Nephron progenitor cell (in vitro differentiated cells): ENCODE data around the gene PTPN4.

Source experiments
- DNase-seq: peaks from one replicate; pipeline ENCODE4 v3.0.0; 2021
- H3K27ac Mint-ChIP-seq: 2 replicates; pipeline ENCODE4 v1.8.0; 2021; ENCODE audit warnings: mild to moderate bottlenecking, moderate library complexity, mixed read lengths
- H3K27me3 Mint-ChIP-seq: 2 replicates; pipeline ENCODE4 v1.8.0; 2021; ENCODE audit warnings: mild to moderate bottlenecking, low read depth, mixed read lengths; ENCODE audit not compliant: poor library complexity
- H3K36me3 Mint-ChIP-seq: 2 replicates; pipeline ENCODE4 v1.8.0; 2021; ENCODE audit warnings: low read depth, mixed read lengths
- H3K4me1 Mint-ChIP-seq: 2 replicates; pipeline ENCODE4 v1.8.0; 2021; ENCODE audit warnings: mixed read lengths
- H3K4me3 Mint-ChIP-seq: 2 replicates; pipeline ENCODE4 v1.8.0; 2021; ENCODE audit warnings: mild to moderate bottlenecking, moderate library complexity, mixed read lengths
- H3K9me3 Mint-ChIP-seq: 2 replicates; pipeline ENCODE4 v1.8.0; 2021; ENCODE audit warnings: mild to moderate bottlenecking, moderate library complexity, mixed read lengths
- CTCF ChIP-seq: fragments of 200-600 bp; sonication (generic); IDR thresholded peaks from 2 replicates; pipeline ENCODE4 v1.5.0; 2021; ENCODE audit warnings: antibody characterized with exemption

PTPN4 gene

GRCh38 chr2:119873350-119874315, 113.9 kb downstream of the PTPN4 start:
- Mint-ChIP-seq H3K9me3 (peaks cover 3% of the 10 kb centered on the region), H3K27me3 (no peaks in the 10 kb centered on the region), H3K4me1 (no peaks in the 10 kb centered on the region), H3K36me3 (peaks cover 9% of the 10 kb centered on the region), H3K4me3 (no peak overlapping the region), H3K27ac (no peak overlapping the region)
- TF ChIP-seq CTCF, result no peak
- no peak for DNase-seq

GRCh38 chr2:119879502-119879901, 119.8 kb downstream of the PTPN4 start:
- no peak overlapping the region for H3K27ac Mint-ChIP-seq
- H3K9me3 Mint-ChIP-seq, result no peaks in the 10 kb centered on the region

GRCh38 chr2:119888680-119889079, 129.0 kb downstream of the PTPN4 start:
- H3K4me3 Mint-ChIP-seq, result no peak overlapping the region
- H3K27ac Mint-ChIP-seq, result no peak overlapping the region
- no peak for DNase-seq
- no peaks in the 10 kb centered on the region for H3K27me3 Mint-ChIP-seq
- no peaks in the 10 kb centered on the region for H3K4me1 Mint-ChIP-seq
- peaks cover 47% of the 10 kb centered on the region for H3K9me3 Mint-ChIP-seq
- no peak for TF ChIP-seq CTCF
- H3K36me3 Mint-ChIP-seq, result peaks cover 71% of the 10 kb centered on the region

More at GRCh38 chr2:119879502-119879901, 119.8 kb downstream of the PTPN4 start:
- no peaks in the 10 kb centered on the region for H3K4me1 Mint-ChIP-seq
- H3K27me3 Mint-ChIP-seq, result no peaks in the 10 kb centered on the region
- DNase-seq, result no peak
- H3K36me3 Mint-ChIP-seq, result peaks cover 9% of the 10 kb centered on the region
- no peak overlapping the region for H3K4me3 Mint-ChIP-seq
- no peak for TF ChIP-seq CTCF

- no peak for DNase-seq
- Mint-ChIP-seq H3K36me3 (peaks cover 41% of the 10 kb centered on the region), H3K9me3 (no peaks in the 10 kb centered on the region), H3K4me3 (no peak overlapping the region), H3K27me3 (no peaks in the 10 kb centered on the region), H3K27ac (no peak overlapping the region), H3K4me1 (no peaks in the 10 kb centered on the region)
- no peak for TF ChIP-seq CTCF
These were observed 138.1 kb downstream of the PTPN4 start for GRCh38 chr2:119897736-119898395.

GRCh38 chr2:119901013-119901412, 141.3 kb downstream of the PTPN4 start:
- H3K4me3 Mint-ChIP-seq, result no peak overlapping the region

More at GRCh38 chr2:119901013-119901412, 141.3 kb downstream of the PTPN4 start:
- TF ChIP-seq CTCF, result no peak
- Mint-ChIP-seq H3K27me3 (no peaks in the 10 kb centered on the region), H3K4me1 (no peaks in the 10 kb centered on the region), H3K36me3 (peaks cover 65% of the 10 kb centered on the region), H3K9me3 (peaks cover 14% of the 10 kb centered on the region), H3K27ac (no peak overlapping the region)
- no peak for DNase-seq
